ENCODE measurements around the gene ZC3H4.

Gene ZC3H4

DNA sequence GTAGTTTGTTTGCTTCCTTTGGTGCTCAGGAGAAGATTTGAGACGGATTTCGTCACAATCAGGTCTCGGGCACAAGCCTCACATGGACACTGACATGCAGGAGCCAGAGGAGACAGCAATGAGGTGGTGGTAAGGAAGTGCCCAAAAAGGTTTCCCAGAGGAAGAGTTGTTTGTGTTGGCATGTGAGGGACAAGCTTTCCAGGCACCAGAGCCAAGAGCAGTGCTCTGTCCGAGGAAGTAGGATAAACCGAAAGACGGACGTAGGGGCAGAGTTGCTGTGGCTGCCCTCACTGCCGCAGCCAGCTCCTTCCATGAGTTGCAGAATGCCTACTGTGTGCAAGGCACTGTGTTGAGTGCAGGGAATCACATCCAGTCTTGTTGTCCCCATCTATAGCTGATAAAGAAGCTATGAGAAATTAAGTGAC lies 44.8 kb upstream of the ZC3H4 start:
- Histone ChIP-seq H3K4me2 (ENCODE audit: low read length) (no peak overlapping the region), H3K27ac (ENCODE audit: low read depth, low read length, poor library complexity, severe bottlenecking) (no peak overlapping the region), H3K27me3 (ENCODE audit: insufficient read depth, low read length) (no peaks in the 10 kb centered on the region), H3K4me3 (ENCODE audit: low read depth, low read length, poor library complexity, severe bottlenecking) (no peak overlapping the region), H3K36me3 (ENCODE audit: insufficient read depth, low read length) (peaks cover 90% of the 10 kb centered on the region), H3K9me2 (ENCODE audit: low read depth, low read length) (no peaks in the 10 kb centered on the region), H3K9ac (ENCODE audit: low read length) (no peak overlapping the region), H3K4me1 (ENCODE audit: insufficient read depth, low read length, severe bottlenecking) (peaks cover 21% of the 10 kb centered on the region), H3F3A (ENCODE audit: insufficient read depth, low read length) (no peaks in the 10 kb centered on the region), H3K9me3 (ENCODE audit: low read length) (no peaks in the 10 kb centered on the region), H2AFZ (ENCODE audit: low read length) (no peak overlapping the region), H3K79me2 (ENCODE audit: insufficient read depth, low read length) (no peaks in the 10 kb centered on the region), H4K20me1 (ENCODE audit: insufficient read depth, low read length) (no peaks in the 10 kb centered on the region)
- TF ChIP-seq, protein P1, sequence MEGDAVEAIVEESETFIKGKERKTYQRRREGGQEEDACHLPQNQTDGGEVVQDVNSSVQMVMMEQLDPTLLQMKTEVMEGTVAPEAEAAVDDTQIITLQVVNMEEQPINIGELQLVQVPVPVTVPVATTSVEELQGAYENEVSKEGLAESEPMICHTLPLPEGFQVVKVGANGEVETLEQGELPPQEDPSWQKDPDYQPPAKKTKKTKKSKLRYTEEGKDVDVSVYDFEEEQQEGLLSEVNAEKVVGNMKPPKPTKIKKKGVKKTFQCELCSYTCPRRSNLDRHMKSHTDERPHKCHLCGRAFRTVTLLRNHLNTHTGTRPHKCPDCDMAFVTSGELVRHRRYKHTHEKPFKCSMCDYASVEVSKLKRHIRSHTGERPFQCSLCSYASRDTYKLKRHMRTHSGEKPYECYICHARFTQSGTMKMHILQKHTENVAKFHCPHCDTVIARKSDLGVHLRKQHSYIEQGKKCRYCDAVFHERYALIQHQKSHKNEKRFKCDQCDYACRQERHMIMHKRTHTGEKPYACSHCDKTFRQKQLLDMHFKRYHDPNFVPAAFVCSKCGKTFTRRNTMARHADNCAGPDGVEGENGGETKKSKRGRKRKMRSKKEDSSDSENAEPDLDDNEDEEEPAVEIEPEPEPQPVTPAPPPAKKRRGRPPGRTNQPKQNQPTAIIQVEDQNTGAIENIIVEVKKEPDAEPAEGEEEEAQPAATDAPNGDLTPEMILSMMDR (IDR thresholded peaks at IDR 0.05; ENCODE audit: low read length): no peak
- TF ChIP-seq EZH2 (IDR thresholded peaks at IDR 0.05; ENCODE audit: borderline replicate concordance, low read length): no peak

DNA sequence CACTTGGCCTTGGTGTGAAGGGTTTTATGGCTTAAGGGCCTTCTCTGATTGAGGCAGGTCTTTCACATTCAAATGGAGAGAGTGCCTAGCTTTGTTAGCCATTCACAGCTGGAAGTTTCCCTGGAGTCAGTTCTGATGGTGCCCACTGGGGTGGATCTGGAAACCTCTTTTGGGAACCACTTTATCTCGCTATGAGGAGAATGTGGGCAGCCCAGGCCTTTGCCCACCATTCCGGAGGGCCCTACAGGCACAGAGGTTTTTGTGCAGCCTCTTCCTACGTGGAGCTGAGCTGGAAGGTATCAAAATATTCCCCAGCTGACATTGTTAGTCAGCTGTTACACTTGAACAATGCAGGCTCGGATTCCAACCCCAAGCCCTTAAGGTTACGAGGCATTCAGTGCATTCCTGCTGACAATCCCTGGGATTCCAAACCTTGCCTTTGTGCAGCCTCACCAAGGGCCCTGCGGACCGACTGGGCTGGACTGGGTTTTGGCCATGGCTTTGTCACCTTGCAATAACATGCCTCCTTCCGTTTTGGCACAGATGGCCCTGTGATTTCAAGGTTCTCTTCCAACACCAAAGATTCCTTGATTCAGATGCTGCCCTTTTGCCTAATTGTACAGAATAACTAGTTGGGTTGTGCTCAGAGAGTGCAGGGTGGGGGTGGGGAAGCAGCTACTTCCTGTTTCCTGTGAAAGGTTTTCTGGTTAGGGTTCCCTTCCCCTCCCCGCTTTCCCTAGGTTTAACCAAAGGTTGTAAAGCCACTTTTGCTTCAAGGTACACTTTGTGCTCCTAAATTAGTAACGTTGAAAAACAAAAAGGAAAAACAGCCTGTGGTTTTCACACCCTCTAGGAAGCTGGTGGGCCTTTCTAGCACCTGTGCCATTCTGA lies 44.1 kb upstream of the ZC3H4 start:
- Histone ChIP-seq H3K36me3 (ENCODE audit: insufficient read depth, low read length) (peaks cover 93% of the 10 kb centered on the region), H3F3A (ENCODE audit: insufficient read depth, low read length) (no peaks in the 10 kb centered on the region), H2AFZ (ENCODE audit: low read length) (no peak overlapping the region), H3K9me3 (ENCODE audit: low read length) (no peaks in the 10 kb centered on the region), H3K27me3 (ENCODE audit: insufficient read depth, low read length) (no peaks in the 10 kb centered on the region), H4K20me1 (ENCODE audit: insufficient read depth, low read length) (no peaks in the 10 kb centered on the region), H3K27ac (ENCODE audit: low read depth, low read length, poor library complexity, severe bottlenecking) (no peak overlapping the region), H3K79me2 (ENCODE audit: insufficient read depth, low read length) (0 out of 2 replicates have a peak, but pooled peaks cover 1% of the 10 kb centered on the region), H3K4me3 (ENCODE audit: low read depth, low read length, poor library complexity, severe bottlenecking) (no peak overlapping the region), H3K9me2 (ENCODE audit: low read depth, low read length) (no peaks in the 10 kb centered on the region), H3K4me1 (ENCODE audit: insufficient read depth, low read length, severe bottlenecking) (peaks cover 21% of the 10 kb centered on the region), H3K4me2 (ENCODE audit: low read length) (no peak overlapping the region), H3K9ac (ENCODE audit: low read length) (no peak overlapping the region)
- no peak for TF ChIP-seq EZH2 (IDR thresholded peaks at IDR 0.05; ENCODE audit: borderline replicate concordance, low read length)
- TF ChIP-seq, protein P1 (IDR thresholded peaks at IDR 0.05; ENCODE audit: low read length): no peak

DNA sequence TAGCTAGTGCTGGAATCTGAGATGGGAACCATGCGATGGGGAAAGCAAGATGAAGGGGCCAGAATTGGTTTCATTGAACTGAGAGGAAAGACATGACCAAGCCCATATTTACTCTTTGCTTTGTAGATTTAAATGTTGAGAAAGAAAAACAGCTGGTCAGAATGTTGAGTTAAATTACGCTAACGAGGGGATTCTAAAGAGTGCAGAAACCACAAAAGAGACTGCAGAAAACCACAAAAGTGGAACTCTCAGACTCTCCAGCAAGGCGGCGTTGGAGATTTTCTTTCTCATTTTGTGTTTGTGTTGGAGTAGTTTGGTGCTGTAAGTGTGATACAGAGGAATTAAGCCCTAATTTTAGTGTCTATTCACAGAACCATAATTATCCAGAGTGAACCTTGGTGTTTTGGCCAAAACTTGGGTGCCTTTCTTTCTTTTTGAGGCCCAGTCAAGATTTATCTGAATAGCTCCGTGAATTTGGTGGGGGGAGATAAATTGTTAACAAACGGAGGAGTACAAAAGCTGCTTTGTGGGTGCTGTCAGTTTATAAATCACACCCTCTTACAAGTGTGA lies 43.4 kb upstream of the ZC3H4 start:
- H3K79me2 ChIP-seq (ENCODE audit: insufficient read depth, low read length): 0 out of 2 replicates have a peak, but pooled peaks cover 8% of the 10 kb centered on the region
- H3K27me3 ChIP-seq (ENCODE audit: insufficient read depth, low read length): no peaks in the 10 kb centered on the region
- H3K4me3 ChIP-seq (ENCODE audit: low read depth, low read length, poor library complexity, severe bottlenecking): no peak overlapping the region
- H3K9ac ChIP-seq (ENCODE audit: low read length): no peak overlapping the region
- H3K4me2 ChIP-seq (ENCODE audit: low read length): no peak overlapping the region
- H3K36me3 ChIP-seq (ENCODE audit: insufficient read depth, low read length): peaks cover 93% of the 10 kb centered on the region
- H3K9me3 ChIP-seq (ENCODE audit: low read length): no peaks in the 10 kb centered on the region
- no peaks in the 10 kb centered on the region for H4K20me1 ChIP-seq (ENCODE audit: insufficient read depth, low read length)
- H3K9me2 ChIP-seq (ENCODE audit: low read depth, low read length): no peaks in the 10 kb centered on the region
- peaks cover 21% of the 10 kb centered on the region for H3K4me1 ChIP-seq (ENCODE audit: insufficient read depth, low read length, severe bottlenecking)
- H3K27ac ChIP-seq (ENCODE audit: low read depth, low read length, poor library complexity, severe bottlenecking): no peak overlapping the region
- no peak overlapping the region for H2AFZ ChIP-seq (ENCODE audit: low read length)
- TF ChIP-seq EZH2 (IDR thresholded peaks at IDR 0.05; ENCODE audit: borderline replicate concordance, low read length): no peak
- TF ChIP-seq, protein P1 (IDR thresholded peaks at IDR 0.05; ENCODE audit: low read length): no peak
- no peaks in the 10 kb centered on the region for H3F3A ChIP-seq (ENCODE audit: insufficient read depth, low read length)
